Measurements from ENCODE around the gene ZNF593OS. TPM values are rescaled to one million over a fixed set of nuclear protein-coding genes. Genes with fewer than 3 reads are reported as not detected.
A peak's percentile ranks its signal among the peaks of the same experiment; 100 is the strongest.

ZNF593OS gene
- total and polyA plus RNA-seq, 2 experiments from 2014 or later = 3.4 TPM; not detected in 1

GRCh38 chr1:26132834-26133167, 38.8 kb downstream of the ZNF593OS start:
- H3K4me1 ChIP-seq (ENCODE audit: low read depth) = no peaks in the 10 kb centered on the region
- H3K27me3 ChIP-seq = no peaks in the 10 kb centered on the region
- no peak overlapping the region for H3K4me3 ChIP-seq
- H3K27ac ChIP-seq = no peak overlapping the region
- H3K9me3 ChIP-seq (ENCODE audit: low read depth) = no peaks in the 10 kb centered on the region
- no peak for TF ChIP-seq CTCF (IDR thresholded peaks at IDR 0.05; ENCODE audit: low read depth, low read length)
- H3K36me3 ChIP-seq = no peaks in the 10 kb centered on the region
- DNase-seq (ENCODE audit: low read depth in 1 of 2, low spot score in 1 of 2) = no peak

DNA sequence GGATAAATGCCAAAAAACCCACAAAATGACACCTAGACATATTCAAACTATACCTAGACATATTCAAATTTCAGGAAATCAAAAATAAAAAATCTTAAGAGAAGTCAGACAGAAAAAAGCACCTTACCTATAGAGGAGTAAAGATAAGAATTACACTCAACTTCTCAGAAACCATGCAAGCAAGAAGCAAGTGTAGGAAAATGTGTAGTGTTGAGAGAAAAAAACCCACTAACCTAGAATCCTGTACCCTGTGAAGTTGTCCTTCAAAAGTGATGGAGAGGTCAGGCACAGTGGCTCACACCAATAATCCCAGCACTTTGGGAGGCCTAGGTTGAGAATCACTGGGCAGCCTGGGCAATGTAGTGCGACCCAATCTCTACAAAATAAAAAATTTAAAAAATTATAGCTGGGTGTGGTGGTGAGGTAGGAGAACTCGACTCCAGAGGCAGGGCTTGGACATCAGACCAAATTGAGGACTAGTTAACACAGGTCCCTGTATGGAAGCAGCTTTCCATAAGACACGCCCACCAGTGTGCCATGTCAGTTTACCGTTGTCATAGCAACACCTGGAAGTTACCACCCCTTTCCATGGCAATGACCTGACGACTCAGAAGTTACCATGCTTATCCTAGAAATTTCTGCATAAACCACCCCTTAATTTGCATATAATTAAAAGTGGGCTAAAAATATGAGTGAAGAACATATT, 39.4 kb downstream of the ZNF593OS start:
- Histone ChIP-seq H3K36me3 (no peaks in the 10 kb centered on the region), H3K27ac (no peak overlapping the region), H3K4me1 (ENCODE audit: low read depth) (no peaks in the 10 kb centered on the region), H3K27me3 (no peaks in the 10 kb centered on the region), H3K4me3 (no peak overlapping the region), H3K9me3 (ENCODE audit: low read depth) (no peaks in the 10 kb centered on the region)
- no peak for TF ChIP-seq CTCF (IDR thresholded peaks at IDR 0.05; ENCODE audit: low read depth, low read length)
- no peak for DNase-seq (ENCODE audit: low read depth in 1 of 2, low spot score in 1 of 2)

DNA sequence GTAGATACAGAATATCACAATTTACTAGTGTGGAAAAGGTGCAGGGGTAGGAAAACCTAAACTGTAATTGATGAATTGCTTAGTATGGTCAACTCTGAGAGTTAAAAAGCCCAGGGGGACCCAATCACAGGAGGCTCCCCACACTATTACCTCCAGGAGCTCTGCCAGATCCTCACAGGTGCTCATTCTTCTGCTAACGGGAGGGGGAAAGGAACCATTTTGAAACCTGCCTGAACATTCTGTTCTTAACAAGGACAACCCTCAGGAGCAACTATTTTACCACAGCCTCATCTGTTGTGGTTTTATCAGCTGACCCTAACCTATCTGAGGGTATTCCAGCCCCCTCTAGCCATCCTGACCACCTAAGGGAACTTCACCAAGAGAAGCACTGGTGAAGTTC, 40.9 kb downstream of the ZNF593OS start:
- Histone ChIP-seq H3K27me3 (no peaks in the 10 kb centered on the region), H3K4me3 (no peak overlapping the region)
- no peak for DNase-seq (ENCODE audit: low read depth in 1 of 2, low spot score in 1 of 2)

DNA sequence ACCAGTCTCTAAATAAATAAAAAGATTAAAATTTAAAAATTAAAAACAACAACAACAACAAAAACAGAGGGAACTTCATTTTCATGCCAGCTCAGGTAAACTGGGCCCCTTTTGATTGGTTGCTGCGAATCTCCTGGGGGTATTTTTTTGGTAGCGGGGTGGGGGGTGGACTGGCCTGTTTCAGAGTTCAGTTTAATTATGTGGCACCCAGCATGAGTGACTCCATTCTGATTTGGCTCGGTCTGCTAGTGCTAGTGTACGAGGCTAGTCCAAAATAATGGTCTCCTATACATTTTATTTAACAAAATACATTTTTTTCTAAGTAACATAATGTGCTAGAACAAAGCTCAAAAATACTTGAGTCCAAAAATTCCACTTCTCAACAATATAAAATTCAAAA, 41.9 kb downstream of the ZNF593OS start:
- Histone ChIP-seq H3K4me3 (no peak overlapping the region), H3K27me3 (no peaks in the 10 kb centered on the region), H3K4me1 (ENCODE audit: low read depth) (peaks cover 14% of the 10 kb centered on the region), H3K36me3 (no peaks in the 10 kb centered on the region), H3K27ac (no peak overlapping the region), H3K9me3 (ENCODE audit: low read depth) (no peaks in the 10 kb centered on the region)
- DNase-seq (ENCODE audit: low read depth in 1 of 2, low spot score in 1 of 2) = no peak
- no peak for TF ChIP-seq CTCF (IDR thresholded peaks at IDR 0.05; ENCODE audit: low read depth, low read length)

More for the DNA sequence above, 40.9 kb downstream of the ZNF593OS start:
- no peak for TF ChIP-seq CTCF (IDR thresholded peaks at IDR 0.05; ENCODE audit: low read depth, low read length)
- Histone ChIP-seq H3K27ac (no peak overlapping the region), H3K36me3 (no peaks in the 10 kb centered on the region), H3K9me3 (ENCODE audit: low read depth) (no peaks in the 10 kb centered on the region), H3K4me1 (ENCODE audit: low read depth) (peaks cover 14% of the 10 kb centered on the region)

DNA sequence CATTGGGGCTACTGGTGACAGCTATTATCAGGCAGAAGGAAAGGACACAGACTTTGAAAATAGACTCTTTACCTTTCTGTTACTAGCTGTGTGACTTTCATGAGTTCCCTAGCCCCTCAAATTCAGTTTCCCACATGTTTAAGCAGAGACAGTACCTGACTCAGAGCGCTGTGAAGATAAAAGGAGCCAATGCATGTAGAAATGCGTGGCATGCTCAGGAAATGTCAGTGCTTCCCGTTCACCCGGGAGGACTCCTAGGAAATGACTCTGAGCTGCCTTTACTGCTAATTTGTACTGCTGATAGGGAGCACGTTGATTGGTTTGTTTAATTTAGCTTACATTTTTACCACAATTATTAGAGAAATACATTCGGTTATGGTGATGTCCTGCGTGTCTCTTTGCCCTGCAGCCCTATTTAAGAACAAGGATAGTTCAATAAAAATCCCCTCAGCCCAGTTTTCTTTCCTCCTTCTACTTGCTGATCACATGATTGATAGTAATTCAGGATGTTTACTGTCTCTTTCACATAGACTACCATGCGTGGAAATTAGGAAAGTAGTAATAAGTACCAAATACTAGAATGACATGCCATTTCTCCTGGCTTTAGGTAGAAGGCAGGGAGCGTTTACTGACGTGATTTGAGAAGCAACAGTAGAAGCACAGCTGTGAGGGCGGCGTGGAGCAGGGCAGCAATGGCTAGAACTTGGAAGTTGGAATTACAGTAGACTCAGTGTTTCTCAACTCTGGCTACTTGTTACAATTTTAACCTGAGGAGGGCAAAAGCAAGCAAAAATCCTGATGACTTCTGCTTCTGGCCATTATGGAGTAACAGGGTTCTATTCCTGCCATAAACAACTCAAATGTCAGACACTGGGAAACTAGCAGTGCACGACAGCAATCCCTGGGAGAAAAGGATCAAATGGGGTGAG, 44.1 kb downstream of the ZNF593OS start:
- Histone ChIP-seq H3K9me3 (ENCODE audit: low read depth) (no peaks in the 10 kb centered on the region), H3K27me3 (no peaks in the 10 kb centered on the region), H3K4me1 (ENCODE audit: low read depth) (peaks cover 14% of the 10 kb centered on the region), H3K27ac (no peak overlapping the region), H3K4me3 (no peak overlapping the region), H3K36me3 (peaks cover 12% of the 10 kb centered on the region)
- peak in 1 of 2 donors; percentile 33 for DNase-seq (ENCODE audit: low read depth in 1 of 2, low spot score in 1 of 2)
- no peak for TF ChIP-seq CTCF (IDR thresholded peaks at IDR 0.05; ENCODE audit: low read depth, low read length)
